H1 (cell line): ENCODE measurements around the gene LCE1B. TPM values are rescaled to one million over a fixed set of nuclear protein-coding genes. Genes with fewer than 3 reads are reported as not detected.

Experiments
- NRF1 ChIP-seq: IDR thresholded peaks from 2 replicates; pipeline ENCODE4 v1.6.1; 2011; ENCODE audit warnings: mild to moderate bottlenecking, low read depth, low read length, improper control_type of control experiment
- SIN3A ChIP-seq, 2 experiments: IDR thresholded peaks in 1 of 2; conservative IDR thresholded peaks in 1 of 2; 2 replicates each; pipeline ENCODE4 v1.6.1; 2011 to 2012; ENCODE audit warnings: low read length in 2 of 2, improper control_type of control experiment in 1 of 2, low read depth in 1 of 2, mild to moderate bottlenecking in 1 of 2
- SP2 ChIP-seq: IDR thresholded peaks from 2 replicates; pipeline ENCODE4 v1.6.1; 2012; ENCODE audit warnings: mild to moderate bottlenecking, low read length, inconsistent platforms
- SP4 ChIP-seq: IDR thresholded peaks from 2 replicates; pipeline ENCODE4 v1.6.1; 2012; ENCODE audit warnings: low read length, inconsistent platforms
- USF2 ChIP-seq: IDR thresholded peaks from 2 replicates; pipeline ENCODE4 v1.6.1; 2011; ENCODE audit warnings: low read length, improper control_type of control experiment
- polyA plus RNA-seq, 7 experiments: library from polyadenylated mRNA; depleted of rRNA in 3 of 7; stranded (reverse) in 5 of 7; unstranded in 2 of 7; fragments of >200 nt in 5 of 7; fragments of 200-250 nt in 2 of 7; gene quantifications; 1 replicate in 5 of 7; 2 replicates in 1 of 7; 4 replicates in 1 of 7; pipeline versions ENCODE4 v1.2.1 to v1.2.3, GENCODE V29; 2011 to 2013; ENCODE audit warnings: missing spikeins in 2 of 7, mixed read lengths in 2 of 7
- total RNA-seq: library from RNA; stranded (reverse); fragmentation: NEBNext Ultra II Directional; extraction: Animal tissue kit (Norgen Biotek cat#: 25700); gene quantifications from 2 replicates; pipeline ENCODE4 v1.2.1, GENCODE V29; 2021

LCE1B gene
- total and polyA plus RNA-seq, 2 of the 8 experiments (the other 6 are each of a cell fraction or from before 2014, with no cell fraction given): not detected

GRCh38 chr1:152774875-152775274 is 36.9 kb upstream of the LCE1B start, which contains the start of gene LCE1F (continued):
- TF ChIP-seq SP2 (no peak), NRF1 (no peak), SP4 (no peak), USF2 (no peak), SIN3A (conservative IDR thresholded peaks at IDR 0.05 in 1 of 2, IDR thresholded peaks at IDR 0.05 in 1 of 2; ENCODE audit: low read depth in 1 of 2, low read length in 2 of 2) (no peak)
- TF ChIP-seq, all 59 proteins: peak for 0
